ENCODE data around the gene TANGO6.

TANGO6 gene

DNA sequence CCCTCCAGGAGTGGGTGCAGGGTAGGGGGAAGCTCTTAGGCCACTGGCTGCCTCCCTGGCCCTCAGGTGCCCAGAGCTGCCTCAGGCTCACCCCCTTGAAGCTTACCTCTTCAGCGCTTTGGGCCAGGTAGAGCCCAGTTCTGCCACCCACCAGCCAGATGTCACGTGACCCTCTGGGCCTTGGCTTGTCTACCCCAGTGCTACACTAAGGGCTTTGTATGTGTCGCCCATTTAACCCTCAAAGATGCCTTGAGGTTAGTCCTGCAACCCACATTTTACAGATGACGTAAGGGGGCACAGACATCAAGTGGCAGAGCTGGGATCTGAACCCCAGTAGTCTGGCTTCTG is 265.5 kb downstream of the TANGO6 start:
- no peak for DNase-seq (ENCODE audit: extremely low spot score)
- ChIA-PET POLR2A (no interaction called here), CTCF (interaction anchor here (0.5 kb wide), 1 partner anchor 195 kb away, joined by 4 read pairs; no protein-coding TSS in a partner anchor)
- TF ChIP-seq ZNF384 (IDR thresholded peaks at IDR 0.05) (no peak), TARDBP (IDR thresholded peaks at IDR 0.05) (no peak), FOXM1 (IDR thresholded peaks at IDR 0.05; ENCODE audit: borderline replicate concordance) (no peak), FOXK2 (IDR thresholded peaks at IDR 0.05) (no peak), LEF1 (IDR thresholded peaks at IDR 0.05; ENCODE audit: borderline replicate concordance) (no peak), BHLHE40 (IDR thresholded peaks at IDR 0.05; ENCODE audit: borderline replicate concordance) (no peak), SUZ12 (IDR thresholded peaks at IDR 0.05) (no peak)
- TF ChIP-seq, protein P1, sequence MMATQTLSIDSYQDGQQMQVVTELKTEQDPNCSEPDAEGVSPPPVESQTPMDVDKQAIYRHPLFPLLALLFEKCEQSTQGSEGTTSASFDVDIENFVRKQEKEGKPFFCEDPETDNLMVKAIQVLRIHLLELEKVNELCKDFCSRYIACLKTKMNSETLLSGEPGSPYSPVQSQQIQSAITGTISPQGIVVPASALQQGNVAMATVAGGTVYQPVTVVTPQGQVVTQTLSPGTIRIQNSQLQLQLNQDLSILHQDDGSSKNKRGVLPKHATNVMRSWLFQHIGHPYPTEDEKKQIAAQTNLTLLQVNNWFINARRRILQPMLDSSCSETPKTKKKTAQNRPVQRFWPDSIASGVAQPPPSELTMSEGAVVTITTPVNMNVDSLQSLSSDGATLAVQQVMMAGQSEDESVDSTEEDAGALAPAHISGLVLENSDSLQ (IDR thresholded peaks at IDR 0.05), result no peak

DNA sequence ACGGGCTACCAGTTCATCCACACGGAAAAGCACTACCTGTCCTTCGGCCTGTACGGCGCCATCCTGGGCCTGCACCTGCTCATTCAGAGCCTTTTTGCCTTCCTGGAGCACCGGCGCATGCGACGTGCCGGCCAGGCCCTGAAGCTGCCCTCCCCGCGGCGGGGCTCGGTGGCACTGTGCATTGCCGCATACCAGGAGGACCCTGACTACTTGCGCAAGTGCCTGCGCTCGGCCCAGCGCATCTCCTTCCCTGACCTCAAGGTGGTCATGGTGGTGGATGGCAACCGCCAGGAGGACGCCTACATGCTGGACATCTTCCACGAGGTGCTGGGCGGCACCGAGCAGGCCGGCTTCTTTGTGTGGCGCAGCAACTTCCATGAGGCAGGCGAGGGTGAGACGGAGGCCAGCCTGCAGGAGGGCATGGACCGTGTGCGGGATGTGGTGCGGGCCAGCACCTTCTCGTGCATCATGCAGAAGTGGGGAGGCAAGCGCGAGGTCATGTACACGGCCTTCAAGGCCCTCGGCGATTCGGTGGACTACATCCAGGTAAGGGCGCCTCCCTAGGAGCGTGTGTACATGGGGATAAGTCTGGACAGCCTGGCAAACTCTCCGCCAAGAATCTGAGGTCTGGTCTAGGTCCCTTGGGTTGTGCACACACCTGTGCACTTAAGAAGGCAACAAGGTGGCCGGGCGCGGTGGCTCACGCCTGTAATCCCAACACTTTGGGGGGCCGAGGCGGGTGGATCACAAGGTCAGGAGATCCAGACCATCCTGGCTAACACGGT is 266.3 kb downstream of the TANGO6 start:
- CTCF ChIA-PET, result no interaction called here
- TF ChIP-seq CTBP1 (IDR thresholded peaks at IDR 0.05; ENCODE audit: borderline replicate concordance) (no peak), FOXK2 (IDR thresholded peaks at IDR 0.05) (no peak), ZNF384 (IDR thresholded peaks at IDR 0.05) (no peak), FOXM1 (IDR thresholded peaks at IDR 0.05; ENCODE audit: borderline replicate concordance) (no peak), FOXA1 (IDR thresholded peaks at IDR 0.05) (no peak), TARDBP (IDR thresholded peaks at IDR 0.05) (no peak), ARNT (IDR thresholded peaks at IDR 0.05) (no peak), ELF4 (IDR thresholded peaks at IDR 0.05) (no peak), NFRKB (IDR thresholded peaks at IDR 0.05) (no peak), L3MBTL2 (conservative IDR thresholded peaks at IDR 0.05) (no peak), BHLHE40 (IDR thresholded peaks at IDR 0.05; ENCODE audit: borderline replicate concordance) (no peak), SUZ12 (IDR thresholded peaks at IDR 0.05) (no peak)
- TF ChIP-seq, protein P1 (IDR thresholded peaks at IDR 0.05), result no peak
- POLR2A ChIA-PET, result no interaction called here

DNA sequence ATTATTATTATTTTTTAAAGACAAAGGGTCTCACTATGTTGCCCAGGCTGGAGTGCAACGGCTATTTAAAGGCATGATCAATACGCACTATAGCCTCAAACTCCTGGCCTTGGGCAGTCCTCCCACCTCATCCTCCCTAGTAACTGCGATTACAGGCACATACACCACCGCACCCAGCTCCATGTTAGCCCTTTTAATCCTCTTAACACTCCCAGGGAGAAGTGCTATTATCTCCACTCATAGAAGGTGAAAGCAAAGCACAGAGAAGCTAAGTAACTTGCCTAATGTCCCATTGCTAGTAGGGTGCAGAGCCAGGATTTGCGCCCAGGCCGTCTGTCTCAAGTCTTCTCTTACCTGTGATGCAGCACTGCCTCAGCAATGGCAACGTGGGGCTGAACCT is 267.1 kb downstream of the TANGO6 start:
- TF ChIP-seq FOXM1 (IDR thresholded peaks at IDR 0.05; ENCODE audit: borderline replicate concordance) (no peak), BHLHE40 (IDR thresholded peaks at IDR 0.05; ENCODE audit: borderline replicate concordance) (no peak), FOXK2 (IDR thresholded peaks at IDR 0.05) (no peak), NFRKB (IDR thresholded peaks at IDR 0.05) (no peak), FOXA1 (IDR thresholded peaks at IDR 0.05) (no peak), L3MBTL2 (conservative IDR thresholded peaks at IDR 0.05) (no peak), CTBP1 (IDR thresholded peaks at IDR 0.05; ENCODE audit: borderline replicate concordance) (no peak), ZNF384 (IDR thresholded peaks at IDR 0.05) (no peak), SP1 (IDR thresholded peaks at IDR 0.05) (no peak), LEF1 (IDR thresholded peaks at IDR 0.05; ENCODE audit: borderline replicate concordance) (no peak), ARNT (IDR thresholded peaks at IDR 0.05) (no peak)
- ChIA-PET CTCF (interaction anchor here (4.8 kb wide), 1 partner anchor 13 kb away, joined by 26 read pairs; no protein-coding TSS in a partner anchor), POLR2A (no interaction called here)
- no peak for DNase-seq (ENCODE audit: extremely low spot score)

More for the DNA sequence above, 266.3 kb downstream of the TANGO6 start:
- DNase-seq (ENCODE audit: extremely low spot score), result no peak

DNA sequence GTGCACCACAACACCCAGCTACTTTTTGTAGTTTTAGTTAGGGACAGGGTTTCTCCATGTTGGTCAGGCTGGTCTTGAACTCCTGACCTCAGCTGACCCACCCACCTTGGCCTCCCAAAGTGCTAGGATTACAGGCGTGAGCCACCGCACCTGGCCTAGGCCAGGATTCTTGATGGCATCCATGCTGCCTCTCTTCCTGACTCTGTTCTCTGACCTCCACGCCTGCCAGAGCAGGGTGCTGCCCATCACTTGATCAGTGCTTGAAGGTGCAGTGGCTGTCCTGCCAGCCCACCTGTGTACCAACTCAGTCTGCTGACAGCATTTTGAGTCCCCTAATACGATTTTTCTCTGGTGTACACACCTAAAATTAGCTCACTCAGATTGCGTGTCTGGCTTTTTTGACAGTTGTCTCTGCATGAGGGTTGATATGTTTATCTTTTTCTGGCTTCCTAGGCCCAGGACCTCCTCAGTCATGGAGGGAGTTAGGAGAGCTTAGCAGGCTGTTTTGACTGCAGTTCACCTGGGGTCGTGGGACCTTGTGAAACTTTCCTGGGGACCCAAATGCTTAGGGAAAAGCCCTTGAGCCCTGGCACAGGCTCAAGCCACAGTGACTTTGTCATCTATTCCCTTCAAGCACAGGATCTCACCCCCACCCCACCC is 268.0 kb downstream of the TANGO6 start:
- ChIA-PET POLR2A (no interaction called here), CTCF (interaction anchor here (4.8 kb wide), 1 partner anchor 12 kb away, joined by 26 read pairs; no protein-coding TSS in a partner anchor)

GRCh38 chr16:69111876-69112230 is 268.5 kb downstream of the TANGO6 start:
- DNase-seq (ENCODE audit: extremely low spot score), result no peak
- no peak for TF ChIP-seq ZNF384 (IDR thresholded peaks at IDR 0.05)
- TF ChIP-seq SP1 (IDR thresholded peaks at IDR 0.05), result no peak
- no peak for TF ChIP-seq ARNT (IDR thresholded peaks at IDR 0.05)
- no peak for TF ChIP-seq NFRKB (IDR thresholded peaks at IDR 0.05)
- no peak for TF ChIP-seq FOXA1 (IDR thresholded peaks at IDR 0.05)
- no peak for TF ChIP-seq BHLHE40 (IDR thresholded peaks at IDR 0.05; ENCODE audit: borderline replicate concordance)
- TF ChIP-seq, protein P1 (IDR thresholded peaks at IDR 0.05), result no peak
- no peak for TF ChIP-seq L3MBTL2 (conservative IDR thresholded peaks at IDR 0.05)
- TF ChIP-seq FOXM1 (IDR thresholded peaks at IDR 0.05; ENCODE audit: borderline replicate concordance), result no peak
- no peak for TF ChIP-seq SUZ12 (IDR thresholded peaks at IDR 0.05)
- TF ChIP-seq CTBP1 (IDR thresholded peaks at IDR 0.05; ENCODE audit: borderline replicate concordance), result no peak
- no peak for TF ChIP-seq ELF4 (IDR thresholded peaks at IDR 0.05)
- TF ChIP-seq TARDBP (IDR thresholded peaks at IDR 0.05), result no peak
- no peak for TF ChIP-seq HDGF (IDR thresholded peaks at IDR 0.05; ENCODE audit: borderline replicate concordance)
- no peak for TF ChIP-seq LEF1 (IDR thresholded peaks at IDR 0.05; ENCODE audit: borderline replicate concordance)
- TF ChIP-seq FOXK2 (IDR thresholded peaks at IDR 0.05), result no peak
- POLR2A ChIA-PET, result no interaction called here
- CTCF ChIA-PET, result interaction anchor here (1.0 to 4.8 kb wide), 3 partner anchors 10 to 18 kb away, joined by 3 to 26 read pairs (median 6); no protein-coding TSS in a partner anchor

More for the DNA sequence above, 268.0 kb downstream of the TANGO6 start:
- TF ChIP-seq ZNF384 (IDR thresholded peaks at IDR 0.05) (no peak), SUZ12 (IDR thresholded peaks at IDR 0.05) (no peak), FOXA1 (IDR thresholded peaks at IDR 0.05) (no peak), CTBP1 (IDR thresholded peaks at IDR 0.05; ENCODE audit: borderline replicate concordance) (no peak)
- no peak for DNase-seq (ENCODE audit: extremely low spot score)
